ENCODE data around the gene ARID1B. TPM values are rescaled to one million over a fixed set of nuclear protein-coding genes. Genes with fewer than 3 reads are reported as not detected.

Gene ARID1B
- total and polyA plus RNA-seq, 2 of the 13 experiments (the other 11 are each of a cell fraction or from before 2014, with no cell fraction given), result 20.1 to 32.6 TPM

GRCh38 chr6:157143171-157143889, 366.2 kb downstream of the ARID1B start:
- peaks cover 21 to 46% of the 10 kb centered on the region in 2 experiments for H3K36me3 ChIP-seq (replicated peaks in 1 of 2; ENCODE audit: control insufficient read depth in 1 of 2, insufficient read depth in 2 of 2, low read length in 2 of 2)
- ChIA-PET CTCF (ENCODE audit: low intra/inter-chr PET ratio, low total read pairs) (no interaction called here), POLR2A (no interaction called here)
- H3K4me3 ChIP-seq (replicated peaks in 1 of 3; ENCODE audit: insufficient read depth in 1 of 3, low read depth in 2 of 3, low read length in 3 of 3), result no peak overlapping the region
- no peak for TF ChIP-seq POLR2G (IDR thresholded peaks at IDR 0.05; ENCODE audit: low read depth, low read length)
- no peak for TF ChIP-seq ZNF331 (CRISPR knock-in tag; IDR thresholded peaks at IDR 0.05)
- TF ChIP-seq ZSCAN21 (CRISPR knock-in tag; IDR thresholded peaks at IDR 0.05; ENCODE audit: borderline replicate concordance), result no peak
- TF ChIP-seq ZBTB42 (CRISPR knock-in tag; IDR thresholded peaks at IDR 0.05), result no peak
- TF ChIP-seq ZNF280D (CRISPR knock-in tag; IDR thresholded peaks at IDR 0.05), result no peak
- TF ChIP-seq SP2 (CRISPR knock-in tag; IDR thresholded peaks at IDR 0.05), result no peak
- no peak for TF ChIP-seq SNRNP70 (IDR thresholded peaks at IDR 0.05; ENCODE audit: low read depth, low read length)
- TF ChIP-seq THAP7 (CRISPR knock-in tag; IDR thresholded peaks at IDR 0.05), result no peak
- TF ChIP-seq SAFB2 (CRISPR knock-in tag; IDR thresholded peaks at IDR 0.05; ENCODE audit: borderline replicate concordance, low read depth), result no peak
- no peak for TF ChIP-seq RXRB (CRISPR knock-in tag; IDR thresholded peaks at IDR 0.05; ENCODE audit: borderline replicate concordance)
- TF ChIP-seq GABPB1 (CRISPR knock-in tag; IDR thresholded peaks at IDR 0.05), result no peak
- TF ChIP-seq HDAC6 (IDR thresholded peaks at IDR 0.05; ENCODE audit: low read depth, low read length), result no peak
- DNase-seq (ENCODE audit: low spot score) (no peak), ATAC-seq (no peak), FAIRE-seq (no peak)
- peaks cover 4% of the 10 kb centered on the region; the same call in 1 of the 2 replicates for H4K20me1 ChIP-seq (ENCODE audit: insufficient read depth, low read length)
- no peak overlapping the region for H3K27ac ChIP-seq (ENCODE audit: extremely low read length, insufficient read depth, low read length)
- no peak overlapping the region for H3K9ac ChIP-seq (ENCODE audit: insufficient read depth, low read depth, low read length)
- WGBS (ENCODE audit: low lambda C conversion rate), result 96% methylated on average over 10 of the region's 10 CpGs
- H3K27me3 ChIP-seq (ENCODE audit: control insufficient read depth in 1 of 2, insufficient read depth in 2 of 2, low read length in 2 of 2), result no peaks in the 10 kb centered on the region
- H3K4me2 ChIP-seq (ENCODE audit: low read depth, low read length), result no peak overlapping the region
- in situ Hi-C loops (cut with HindIII; ENCODE audit: extremely low pct_ligation_motif_present, low pct_unique_long_range_greater_than_20kb) (no loop called here), intact Hi-C loops (cut with micrococcal nuclease; ENCODE audit: unreplicated experiment) (no loop called here)
- H2AFZ ChIP-seq (ENCODE audit: low read length), result no peak overlapping the region
- H3K4me1 ChIP-seq (ENCODE audit: insufficient read depth, low read length), result no peaks in the 10 kb centered on the region
- BruUV-seq (replicated peaks), result no TSS peak
- no peaks in the 10 kb centered on the region for H3K79me2 ChIP-seq (ENCODE audit: insufficient read depth, low read length)
- no peaks in the 10 kb centered on the region for H3K9me3 ChIP-seq (ENCODE audit: low read length)
